Measurements from ENCODE around the gene ANKRD9.
"Not testable (repeated sequence)": the region's sequence is repeated elsewhere in the genome, so short reads cannot be mapped to it uniquely, and the experiment has no call there.

The ANKRD9 gene, protein sequence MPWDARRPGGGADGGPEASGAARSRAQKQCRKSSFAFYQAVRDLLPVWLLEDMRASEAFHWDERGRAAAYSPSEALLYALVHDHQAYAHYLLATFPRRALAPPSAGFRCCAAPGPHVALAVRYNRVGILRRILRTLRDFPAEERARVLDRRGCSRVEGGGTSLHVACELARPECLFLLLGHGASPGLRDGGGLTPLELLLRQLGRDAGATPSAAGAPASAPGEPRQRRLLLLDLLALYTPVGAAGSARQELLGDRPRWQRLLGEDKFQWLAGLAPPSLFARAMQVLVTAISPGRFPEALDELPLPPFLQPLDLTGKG

DNA sequence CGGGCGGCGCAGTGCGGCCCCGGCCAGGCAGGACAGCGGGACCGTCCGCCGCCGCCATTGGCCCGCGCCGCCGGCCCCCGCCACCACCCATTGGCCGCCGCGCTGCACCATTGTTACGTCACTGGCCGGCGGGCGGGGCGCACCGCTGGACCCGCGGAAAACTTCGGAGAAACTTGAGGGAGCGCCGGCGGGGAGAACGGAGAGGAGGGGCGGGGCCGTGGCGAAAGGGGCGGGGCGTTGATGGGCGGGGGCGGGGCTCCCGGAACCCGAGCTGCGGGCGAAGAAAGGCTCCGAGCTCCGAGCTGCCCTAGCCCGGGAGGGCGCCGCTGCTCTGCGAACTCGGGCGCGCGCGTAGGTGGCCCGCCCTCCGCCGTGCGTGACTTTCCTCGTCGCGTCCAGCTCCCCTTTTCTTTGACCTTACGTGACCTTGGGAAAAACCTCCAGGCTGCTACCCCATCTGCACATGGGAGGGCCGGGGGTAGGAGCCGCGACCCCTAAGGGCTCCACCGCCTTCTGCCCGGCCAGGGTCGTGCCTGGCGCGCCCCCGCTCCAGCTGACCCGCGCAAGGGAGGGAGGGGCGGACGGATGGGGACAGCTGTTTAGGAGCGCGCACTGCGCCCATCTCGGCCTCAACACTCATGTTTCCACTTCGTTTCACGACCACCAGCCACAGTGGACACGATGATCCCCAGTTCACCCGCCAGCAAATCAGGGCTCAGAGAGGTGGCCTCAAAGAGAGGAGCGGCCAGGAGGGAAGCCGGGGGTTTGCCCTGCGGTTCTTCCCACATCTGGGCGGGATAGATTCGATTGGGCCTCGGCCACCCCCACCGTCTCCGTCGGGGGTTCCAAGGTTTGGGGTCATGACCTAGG, at the start of gene ANKRD9:
TSS of gene ANKRD9 (minus strand) at position 31 of the 870 bp plus-strand sequence. CDS start 1,887 bp downstream, outside the sequence.
- in situ Hi-C loops (cut with MboI; ENCODE audit: low sequenced_read_pairs): no loop called here

- in situ Hi-C loops (cut with MboI; ENCODE audit: low sequenced_read_pairs): no loop called here
Observed at GRCh38 chr14:102558556-102558955, 49.0 kb upstream of the ANKRD9 start.

- in situ Hi-C loops (cut with MboI; ENCODE audit: low sequenced_read_pairs): no loop called here
Observed at GRCh38 chr14:102557434-102558226, 48.1 kb upstream of the ANKRD9 start.

DNA sequence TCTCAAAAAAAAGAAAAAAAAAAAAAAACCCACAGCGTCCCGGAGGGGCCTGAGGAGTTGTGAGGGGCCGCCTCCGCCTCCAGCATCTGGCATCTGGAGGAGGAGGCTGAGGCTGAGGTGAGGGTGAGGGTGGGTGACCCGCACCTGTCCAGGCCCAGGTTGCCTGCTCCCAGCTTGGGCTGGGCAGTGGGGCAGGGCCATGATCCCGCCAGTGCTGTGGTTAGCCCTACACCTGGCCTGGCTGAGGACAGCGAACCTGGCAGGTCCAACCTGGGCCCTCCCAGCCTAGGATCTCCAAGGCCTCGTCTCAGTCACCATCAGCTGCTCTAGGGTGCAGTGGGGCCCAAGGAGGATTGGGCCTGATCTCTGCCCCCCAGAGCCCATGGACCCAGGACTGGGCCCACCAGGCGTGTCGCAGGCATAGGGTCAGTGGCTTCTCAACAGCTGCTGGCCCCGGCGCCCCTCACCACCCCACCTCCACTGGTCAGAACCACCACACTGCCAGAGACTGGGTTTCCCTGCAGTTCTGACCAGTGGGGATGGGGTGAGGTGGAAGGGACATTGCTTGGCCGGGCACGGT, 46.6 kb upstream of the ANKRD9 start:
- in situ Hi-C loops (cut with MboI; ENCODE audit: low sequenced_read_pairs): no loop called here

- in situ Hi-C loops (cut with MboI; ENCODE audit: low sequenced_read_pairs): no loop called here
Observed at GRCh38 chr14:102554821-102555819, 45.5 kb upstream of the ANKRD9 start.

DNA sequence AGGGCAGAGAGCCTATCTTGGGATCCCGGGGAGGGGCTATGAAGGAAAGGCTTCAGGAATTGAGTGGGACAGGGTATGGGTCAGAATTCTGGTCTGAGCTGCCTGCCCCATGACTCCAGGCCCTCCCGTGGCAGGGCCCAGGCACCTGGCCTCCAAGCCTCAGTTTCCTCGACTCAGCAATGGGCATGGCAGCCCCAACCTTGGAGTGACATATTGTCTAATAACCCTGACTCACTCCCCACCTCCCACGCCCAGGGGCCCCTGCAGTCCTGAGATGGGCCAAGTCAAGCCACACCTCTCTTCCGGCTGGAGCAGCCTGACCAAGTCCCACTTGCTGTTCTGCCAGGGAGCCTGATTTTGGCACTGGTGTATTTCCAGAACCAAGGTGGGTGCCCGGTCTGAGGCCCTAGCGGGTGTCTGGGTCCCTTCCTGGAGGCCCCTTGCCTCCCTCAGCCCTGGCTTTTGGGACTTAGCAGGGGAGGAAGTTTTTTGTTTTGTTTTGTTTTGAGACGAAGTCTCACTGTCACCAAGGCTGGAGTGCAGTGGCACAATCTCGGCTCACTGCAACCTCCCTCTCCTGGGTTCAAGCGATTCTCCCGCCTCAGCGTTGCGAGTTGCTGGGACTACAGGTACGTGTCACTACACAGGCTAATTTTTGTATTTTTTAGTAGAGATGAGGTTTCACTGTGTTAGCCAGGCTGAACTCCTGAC, 42.6 kb upstream of the ANKRD9 start:
- in situ Hi-C loops (cut with MboI; ENCODE audit: low sequenced_read_pairs): no loop called here

GRCh38 chr14:102550927-102551401, 41.4 kb upstream of the ANKRD9 start:
- in situ Hi-C loops (cut with MboI; ENCODE audit: low sequenced_read_pairs): not testable (repeated sequence)

DNA sequence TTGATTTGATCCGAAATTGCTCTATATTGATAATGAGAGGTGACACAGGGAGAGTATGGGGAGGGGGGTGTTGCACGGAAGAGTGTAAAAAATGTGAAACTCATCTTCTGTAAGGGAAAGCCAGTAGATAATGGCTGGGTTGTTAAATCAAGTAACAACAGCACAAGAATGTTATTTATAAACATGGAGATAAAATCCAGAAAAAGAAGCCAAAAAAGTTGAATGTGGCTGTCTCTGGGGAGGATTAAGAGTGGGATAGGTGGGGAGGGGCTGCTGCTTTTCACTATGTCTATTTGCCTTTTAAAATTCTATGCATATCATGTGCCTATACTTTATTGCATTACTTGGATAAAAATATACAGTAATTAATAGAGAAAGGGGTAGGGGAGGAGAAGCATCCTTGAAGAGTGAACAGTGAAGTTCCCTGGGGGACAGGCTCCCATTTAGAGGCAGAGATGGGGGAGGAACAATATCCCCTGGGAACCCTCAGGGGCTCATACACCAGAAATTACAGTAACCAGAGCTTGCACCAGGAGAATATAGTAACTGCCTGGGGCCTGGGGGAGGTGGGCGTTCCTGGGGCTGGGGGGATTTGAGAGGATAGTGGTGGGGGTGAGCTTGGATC, 39.2 kb upstream of the ANKRD9 start:
- in situ Hi-C loops (cut with MboI; ENCODE audit: low sequenced_read_pairs): no loop called here

DNA sequence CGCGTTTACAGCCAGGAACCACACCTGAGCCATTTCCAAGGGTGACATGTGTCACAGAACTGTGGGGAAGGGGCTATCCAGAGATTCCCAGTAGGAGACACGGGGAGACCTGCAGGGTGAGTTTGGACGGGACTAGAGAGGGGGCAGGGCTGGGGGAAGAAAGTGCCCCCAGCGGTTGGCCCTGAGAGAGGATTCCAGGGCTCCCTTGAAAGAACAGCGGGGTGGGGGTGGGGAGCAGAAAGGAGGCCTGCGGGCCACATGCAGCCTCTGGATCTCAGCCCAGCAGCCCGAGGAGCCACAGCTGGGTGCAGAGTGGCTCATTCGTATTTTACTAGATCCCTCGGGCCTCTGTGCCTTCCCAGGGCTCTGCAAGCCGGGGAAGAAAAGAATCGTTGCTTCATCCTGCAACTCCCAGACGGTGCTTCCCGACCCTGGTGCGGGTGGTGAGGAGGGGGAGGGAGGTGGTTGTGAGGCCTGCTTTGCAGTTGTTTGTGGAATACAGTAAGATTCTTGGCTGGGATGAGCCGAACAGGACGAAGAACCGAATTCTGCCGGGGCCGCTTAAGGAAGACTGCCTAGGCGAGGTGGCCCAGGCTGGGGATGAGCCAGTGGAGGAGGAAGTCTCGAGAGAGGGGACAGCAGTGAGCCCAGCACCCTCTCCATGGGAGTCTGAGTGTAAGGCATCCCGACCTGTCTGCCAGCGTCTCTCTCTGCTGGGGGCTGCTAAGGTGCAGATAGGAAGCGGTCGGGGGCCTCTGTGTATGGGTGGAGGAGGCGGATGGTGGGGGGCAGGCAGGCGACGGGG, 36.1 kb upstream of the ANKRD9 start:
- in situ Hi-C loops (cut with MboI; ENCODE audit: low sequenced_read_pairs): no loop called here

- in situ Hi-C loops (cut with MboI; ENCODE audit: low sequenced_read_pairs): no loop called here
Observed at GRCh38 chr14:102544747-102545460, 35.3 kb upstream of the ANKRD9 start.

GRCh38 chr14:102544046-102544746, 34.6 kb upstream of the ANKRD9 start:
- in situ Hi-C loops (cut with MboI; ENCODE audit: low sequenced_read_pairs): no loop called here

- in situ Hi-C loops (cut with MboI; ENCODE audit: low sequenced_read_pairs): no loop called here
Observed at GRCh38 chr14:102541771-102542170, 32.2 kb upstream of the ANKRD9 start.

- in situ Hi-C loops (cut with MboI; ENCODE audit: low sequenced_read_pairs): not testable (repeated sequence)
Observed at GRCh38 chr14:102541029-102541491, 31.5 kb upstream of the ANKRD9 start.

GRCh38 chr14:102540315-102541028, 30.9 kb upstream of the ANKRD9 start:
- in situ Hi-C loops (cut with MboI; ENCODE audit: low sequenced_read_pairs): no loop called here

GRCh38 chr14:102539544-102540314, 30.2 kb upstream of the ANKRD9 start:
- in situ Hi-C loops (cut with MboI; ENCODE audit: low sequenced_read_pairs): no loop called here
